GM11168 (cell line): ENCODE data around the gene MEF2C.
"Not testable (repeated sequence)": the region's sequence is repeated elsewhere in the genome, so short reads cannot be mapped to it uniquely, and the experiment has no call there.

Experiments used
- in situ Hi-C: fragments of 300-500 bp; cut with MboI; formaldehyde crosslinking; loops from one replicate; pipeline ENCODE4 v1.12.0; 2022; ENCODE audit warnings: low sequenced_read_pairs; ENCODE audit not compliant: unreplicated experiment

The MEF2C gene

DNA sequence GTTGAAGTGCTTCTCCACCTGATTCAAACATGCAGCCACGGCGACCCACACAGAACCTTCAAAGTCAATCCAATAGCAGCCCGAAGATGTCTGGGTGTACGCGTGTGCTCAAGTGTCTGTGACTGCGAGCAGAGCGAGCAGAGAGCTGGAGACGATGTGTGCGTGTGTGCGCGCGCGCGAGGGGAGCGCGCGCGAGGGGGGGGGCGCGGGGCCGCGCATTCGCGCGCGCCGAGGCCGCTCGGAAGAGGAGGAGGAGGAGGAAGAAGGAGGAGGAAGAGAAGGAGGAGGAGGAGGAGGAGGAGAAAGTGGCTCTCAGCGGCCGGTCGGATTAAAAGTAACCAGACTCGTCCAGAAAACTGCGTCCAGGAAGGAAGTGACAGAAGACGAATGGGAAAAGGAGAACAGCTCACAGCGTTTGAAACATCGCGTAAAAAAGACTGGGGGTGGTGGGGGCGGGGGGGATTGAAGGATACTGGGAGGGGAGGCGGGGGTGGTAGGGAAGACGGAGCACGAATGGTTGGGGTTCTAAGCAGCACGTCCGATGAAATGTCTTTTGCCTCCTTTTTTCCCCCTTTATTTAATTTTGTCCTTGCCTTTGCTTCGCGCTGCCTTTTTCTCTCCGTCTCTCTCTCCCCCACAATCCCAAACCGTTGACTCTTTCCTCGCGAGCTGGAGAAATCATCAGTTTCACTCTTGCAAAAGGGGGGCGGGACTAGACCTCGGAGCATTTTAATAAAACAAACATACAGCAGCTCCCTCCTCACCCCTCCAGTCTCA lies at the start of gene MEF2C:
TSS of gene MEF2C (minus strand) at position 126 of the 777 bp plus-strand sequence. CDS start 59,396 bp downstream, outside the sequence.
- in situ Hi-C loops: loop anchor here (10.0 kb wide), 1 partner anchor 392 kb away; no protein-coding TSS in a partner anchor

- in situ Hi-C loops: no loop called here
Measured at GRCh38 chr5:88932541-88932940, 49.6 kb upstream of the MEF2C start.

- in situ Hi-C loops: no loop called here
Measured at GRCh38 chr5:88930335-88930734, 47.4 kb upstream of the MEF2C start.

- in situ Hi-C loops: no loop called here
Measured at GRCh38 chr5:88929385-88929784, 46.4 kb upstream of the MEF2C start.

GRCh38 chr5:88926774-88927173 lies 43.8 kb upstream of the MEF2C start:
- in situ Hi-C loops: no loop called here

DNA sequence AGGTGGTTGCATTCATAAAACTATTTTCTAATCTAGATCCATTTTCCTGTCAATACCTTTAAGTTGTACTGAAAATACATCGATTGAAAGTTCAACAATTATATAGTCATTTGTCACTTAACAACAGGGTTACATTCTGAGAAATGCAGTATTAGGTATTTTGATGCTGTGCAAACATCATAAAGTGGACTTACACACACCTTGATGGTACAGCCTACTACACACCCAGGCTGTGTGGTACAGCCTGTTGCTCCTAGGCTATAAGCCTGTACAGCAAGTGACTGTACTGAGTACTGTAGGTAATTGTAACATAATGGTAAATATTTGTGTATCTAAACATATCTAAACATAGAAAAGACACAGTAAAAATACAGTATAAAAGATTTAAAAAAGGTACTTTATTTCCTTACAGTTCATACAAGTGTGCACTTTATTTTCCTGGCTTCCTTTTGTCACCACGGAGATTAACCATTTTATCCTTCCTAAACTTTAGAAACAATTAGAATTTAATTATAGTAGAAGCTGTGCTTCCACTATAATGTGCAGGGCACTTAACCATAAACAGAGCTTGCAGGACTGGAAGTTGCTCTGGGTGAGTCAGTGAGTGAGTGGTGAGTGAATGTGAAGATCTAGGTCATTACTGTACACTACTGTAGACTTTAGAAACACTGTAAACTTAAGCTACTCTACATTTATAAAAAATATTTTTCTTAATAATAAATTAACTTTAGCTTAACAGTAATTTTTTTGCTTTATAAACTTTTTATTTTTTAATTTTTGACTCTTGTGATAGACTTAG lies 42.9 kb upstream of the MEF2C start:
- in situ Hi-C loops: no loop called here

DNA sequence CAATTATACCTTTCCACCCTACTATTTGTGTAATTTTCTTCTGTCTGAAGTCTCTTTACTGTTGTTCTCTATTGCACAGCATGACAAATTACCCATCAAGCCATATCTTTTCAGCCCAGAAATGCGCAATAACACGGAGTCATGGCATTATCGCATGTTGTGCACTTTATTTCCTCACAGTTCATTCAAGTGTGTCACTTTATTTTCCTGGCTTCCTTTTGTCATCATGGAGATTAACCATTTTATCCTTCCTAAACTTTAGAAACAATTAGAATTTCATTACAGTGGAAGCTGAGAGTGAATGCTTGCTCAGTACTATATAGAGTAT lies 41.3 kb upstream of the MEF2C start:
- in situ Hi-C loops: no loop called here

GRCh38 chr5:88923623-88924329 lies 40.8 kb upstream of the MEF2C start:
- in situ Hi-C loops: no loop called here

DNA sequence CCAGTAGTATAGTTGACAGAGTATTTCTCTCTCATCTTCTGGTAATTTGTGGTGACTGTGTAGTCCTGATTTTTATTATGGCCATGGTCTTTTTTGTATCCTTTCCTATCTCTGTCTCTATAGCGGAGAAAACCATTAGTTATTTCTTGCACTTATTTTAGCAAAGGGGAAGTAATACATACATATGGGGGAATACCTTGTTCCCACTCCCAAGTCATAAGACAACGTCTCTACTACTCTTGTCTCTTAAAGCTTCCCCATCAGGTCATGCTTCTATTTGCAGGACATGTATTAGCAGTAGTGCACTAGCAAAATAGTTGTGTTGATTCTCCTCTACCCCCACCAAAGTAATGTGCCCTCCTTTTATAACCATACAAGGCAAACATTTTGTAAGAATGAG lies 29.8 kb upstream of the MEF2C start:
- in situ Hi-C loops: not testable (repeated sequence)

DNA sequence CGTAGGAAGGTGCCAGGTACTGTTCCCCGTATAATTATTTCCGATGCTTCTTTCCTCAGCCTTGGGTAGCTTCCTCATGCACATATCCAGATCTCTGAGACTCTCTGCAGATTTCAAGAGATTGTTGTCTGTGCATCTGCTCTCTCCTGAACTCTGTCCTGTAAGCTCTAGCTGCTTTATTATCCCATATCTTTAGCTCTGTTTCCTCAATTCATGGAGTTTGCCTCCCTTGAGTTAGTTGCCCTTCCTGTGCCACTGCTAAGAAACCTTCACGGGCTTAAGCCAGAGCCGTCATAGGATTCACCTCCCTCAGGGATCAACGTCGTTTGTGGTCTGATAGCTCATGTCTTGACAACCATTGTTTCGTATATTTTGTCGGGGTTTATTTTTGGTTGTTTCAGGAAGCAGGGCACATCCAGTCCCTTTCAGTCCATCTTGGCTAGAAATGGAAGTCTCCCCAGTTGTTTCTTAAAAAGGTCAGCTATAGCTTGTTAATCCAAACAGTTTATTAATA lies 28.1 kb upstream of the MEF2C start:
- in situ Hi-C loops: not testable (repeated sequence)

- in situ Hi-C loops: not testable (repeated sequence)
Measured at GRCh38 chr5:88904478-88904877, 21.5 kb upstream of the MEF2C start.

DNA sequence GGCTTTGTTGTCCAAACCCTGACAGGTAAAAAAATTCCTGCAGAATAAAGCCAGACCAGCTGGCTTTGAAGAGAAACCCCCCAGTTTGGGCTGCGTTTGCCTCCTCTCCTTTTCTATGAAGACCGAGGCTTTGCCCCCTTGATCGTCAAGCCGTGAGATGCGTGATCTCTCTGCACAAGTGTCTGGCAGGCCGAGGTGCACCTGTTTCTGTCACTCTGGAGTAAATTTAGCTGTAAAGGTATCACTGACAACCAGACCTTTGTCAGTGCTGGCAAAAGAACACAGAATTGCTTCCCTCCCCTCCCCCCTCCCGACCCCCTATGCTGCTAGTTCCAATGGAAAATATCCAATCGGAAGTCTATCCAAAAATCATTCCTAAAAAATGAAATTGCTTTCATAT lies 21.0 kb upstream of the MEF2C start:
- in situ Hi-C loops: not testable (repeated sequence)

GRCh38 chr5:88901077-88901476 lies 18.1 kb upstream of the MEF2C start:
- in situ Hi-C loops: not testable (repeated sequence)

- in situ Hi-C loops: no loop called here
Measured at GRCh38 chr5:88899096-88899737, 16.2 kb upstream of the MEF2C start.

DNA sequence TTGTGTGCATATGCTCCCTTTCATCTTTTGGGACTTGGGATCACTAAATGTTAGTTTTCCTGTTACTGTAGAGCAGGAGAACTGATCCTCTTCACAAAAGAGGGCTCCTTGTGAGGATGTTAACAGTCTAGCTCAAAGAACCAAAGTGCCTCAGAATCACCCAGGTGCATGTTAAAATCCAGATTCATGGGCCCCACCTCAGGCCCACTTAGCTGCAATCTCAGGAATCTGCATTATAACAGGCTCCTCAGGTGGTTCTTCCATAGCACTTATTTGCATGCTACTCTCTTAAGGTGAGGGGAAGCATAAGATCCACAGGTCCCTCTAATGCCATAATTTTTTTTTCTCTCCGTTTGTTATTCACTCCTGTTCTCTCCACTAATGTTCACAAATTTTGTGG lies 14.8 kb upstream of the MEF2C start:
- in situ Hi-C loops: no loop called here

GRCh38 chr5:88895681-88896501 lies 12.9 kb upstream of the MEF2C start:
- in situ Hi-C loops: no loop called here

DNA sequence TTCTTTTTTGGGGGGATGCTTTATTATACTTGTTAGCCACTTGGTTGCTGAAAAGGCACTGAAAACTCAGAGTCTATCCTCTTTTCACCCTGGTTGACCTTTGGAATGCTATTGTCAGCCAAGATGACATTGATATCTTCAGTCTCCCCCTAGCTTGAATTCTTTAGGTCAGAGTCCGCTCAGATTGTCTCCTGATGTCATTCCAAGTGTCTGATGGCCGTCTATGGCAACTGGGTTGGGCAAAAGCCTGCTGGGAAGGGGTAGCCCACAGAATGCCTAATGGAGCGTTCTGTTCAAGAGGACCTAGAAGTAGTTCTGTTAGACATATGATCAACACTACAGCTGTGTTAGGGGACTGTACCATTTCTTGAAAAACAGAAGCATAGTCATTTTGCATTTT lies 9.7 kb upstream of the MEF2C start:
- in situ Hi-C loops: no loop called here

GRCh38 chr5:88890070-88890781 lies 7.2 kb upstream of the MEF2C start:
- in situ Hi-C loops: no loop called here
